Common myeloid progenitor, CD34-positive (primary cell): Measurements from ENCODE around the gene AUTS2.

Experiments used
- CTCF ChIA-PET: fragments of 350-600 bp; sonication (Branson Sonifier 250); formaldehyde crosslinking; loops from one replicate; lab custom pipeline; 2021; ENCODE audit warnings: antibody characterized with exemption; lab: Charles Lee
- POLR2A ChIA-PET: fragments of 350-600 bp; sonication (Branson Sonifier 250); formaldehyde crosslinking; loops from one replicate; lab custom pipeline; 2021; ENCODE audit warnings: antibody characterized with exemption; lab: Charles Lee
- DNase-seq, 3 donors: peaks; one replicate each; pipeline versions ENCODE4 v3.0.0 to v3.0.0-alpha.2; 2013
- H3K27ac ChIP-seq, 2 experiments: 1 replicate in 1 of 2; 2 replicates in 1 of 2; pipeline ENCODE4 v1.7.0; 2013; ENCODE audit warnings: inconsistent platforms in 2 of 2, low read length in 2 of 2, mild to moderate bottlenecking in 2 of 2, low read depth in 1 of 2, moderate library complexity in 1 of 2; ENCODE audit not compliant: severe bottlenecking in 2 of 2, insufficient read depth in 1 of 2, poor library complexity in 1 of 2
- H3K27me3 ChIP-seq, 5 experiments: replicated peaks in 2 of 5; 1 replicate in 3 of 5; 2 replicates in 2 of 5; pipeline versions ENCODE4 v1.6.1 to v1.7.0; 2013; ENCODE audit warnings: low read length in 4 of 5, mild to moderate bottlenecking in 2 of 5, moderate library complexity in 2 of 5, inconsistent platforms in 1 of 5; ENCODE audit not compliant: insufficient read depth in 5 of 5, control insufficient read depth in 4 of 5
- H3K36me3 ChIP-seq, 4 experiments: 1 replicate in 2 of 4; 2 replicates in 2 of 4; pipeline versions ENCODE4 v1.6.1 to v1.7.0; 2013; ENCODE audit warnings: low read length in 3 of 4, control low read depth in 1 of 4, mild to moderate bottlenecking in 1 of 4; ENCODE audit not compliant: control insufficient read depth in 4 of 4, insufficient read depth in 4 of 4
- H3K4me1 ChIP-seq, 4 experiments: 1 replicate in 3 of 4; 2 replicates in 1 of 4; pipeline versions ENCODE4 v1.6.1 to v1.7.1; 2013; ENCODE audit warnings: low read length in 3 of 4, mild to moderate bottlenecking in 3 of 4, control low read depth in 1 of 4, inconsistent platforms in 1 of 4, moderate library complexity in 1 of 4; ENCODE audit not compliant: control insufficient read depth in 4 of 4, insufficient read depth in 4 of 4; ENCODE audit errors: control extremely low read depth in 1 of 4
- H3K4me3 ChIP-seq, 7 experiments: 1 replicate in 4 of 7; 2 replicates in 3 of 7; pipeline versions ENCODE4 v1.5.1 to v1.7.0; 2013; ENCODE audit warnings: mild to moderate bottlenecking in 7 of 7, low read length in 6 of 7, moderate library complexity in 6 of 7, inconsistent platforms in 2 of 7, low read depth in 2 of 7, control low read depth in 1 of 7; ENCODE audit not compliant: insufficient read depth in 4 of 7, control insufficient read depth in 1 of 7; ENCODE audit errors: extremely low read depth in 1 of 7
- H3K9me3 ChIP-seq, 5 experiments: 1 replicate in 4 of 5; 2 replicates in 1 of 5; pipeline versions ENCODE4 v1.6.1 to v1.7.1; 2013; ENCODE audit warnings: low read length in 4 of 5, mild to moderate bottlenecking in 2 of 5, inconsistent platforms in 1 of 5, low read depth in 1 of 5, moderate library complexity in 1 of 5; ENCODE audit not compliant: control insufficient read depth in 4 of 5, insufficient read depth in 2 of 5; ENCODE audit errors: control extremely low read depth in 1 of 5
- WGBS: methylation state at CpG from one replicate; pipeline ENCODE4 v1.1.5; 2013; ENCODE audit not compliant: insufficient coverage; 5-methylcytosine and 5-hydroxymethylcytosine counted together

AUTS2 gene

DNA sequence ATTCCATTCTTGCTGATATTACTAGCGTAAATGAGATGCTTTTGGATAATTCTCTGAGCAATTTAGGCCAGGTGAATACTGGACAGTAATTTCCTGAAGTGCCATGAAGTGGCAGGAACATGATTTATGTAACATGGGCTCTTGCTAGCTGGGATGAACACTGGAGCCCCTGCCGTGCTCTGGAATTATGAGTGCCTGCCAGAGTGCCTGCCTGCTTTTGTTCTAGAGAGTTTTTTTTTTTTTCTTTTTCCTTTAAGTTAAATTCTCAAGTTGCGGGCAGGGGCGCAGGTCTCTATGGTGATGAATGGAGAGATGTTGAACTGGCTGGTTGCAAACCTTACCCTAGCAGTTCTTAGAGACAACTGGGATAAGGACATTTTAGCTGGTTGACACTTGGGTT is 165.9 kb downstream of the AUTS2 start:
- Histone ChIP-seq H3K4me3 (no peak overlapping the region), H3K4me1 (peaks cover 0 to 11% (median 2%) of the 10 kb centered on the region in 4 experiments), H3K9me3 (no peaks in the 10 kb centered on the region), H3K36me3 (no peaks in the 10 kb centered on the region), H3K27me3 (no peaks in the 10 kb centered on the region), H3K27ac (no peak overlapping the region)
- WGBS: 100% methylated on average over 3 of the region's 4 CpGs
- ChIA-PET CTCF (no interaction called here), POLR2A (no interaction called here)
- no peak for DNase-seq

DNA sequence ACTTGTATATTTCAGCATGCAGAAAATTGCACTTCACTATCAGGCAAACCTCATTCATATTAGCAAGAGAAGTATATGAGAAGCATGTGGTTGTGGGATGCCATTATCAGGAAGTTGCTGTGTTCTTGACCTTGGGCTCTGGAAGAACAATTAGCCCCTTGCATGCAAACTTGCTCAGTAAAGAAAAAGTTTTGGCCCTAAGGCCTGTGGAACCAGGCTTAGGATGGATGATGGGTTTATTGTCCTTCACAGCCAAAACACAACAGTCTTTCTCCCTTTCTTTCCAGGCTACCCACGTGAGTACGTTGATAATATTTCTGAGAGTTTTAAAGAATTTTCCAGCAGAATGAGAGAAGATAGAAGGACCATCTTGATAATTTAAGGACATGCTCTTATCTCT is 166.4 kb downstream of the AUTS2 start:
- POLR2A ChIA-PET: no interaction called here

DNA sequence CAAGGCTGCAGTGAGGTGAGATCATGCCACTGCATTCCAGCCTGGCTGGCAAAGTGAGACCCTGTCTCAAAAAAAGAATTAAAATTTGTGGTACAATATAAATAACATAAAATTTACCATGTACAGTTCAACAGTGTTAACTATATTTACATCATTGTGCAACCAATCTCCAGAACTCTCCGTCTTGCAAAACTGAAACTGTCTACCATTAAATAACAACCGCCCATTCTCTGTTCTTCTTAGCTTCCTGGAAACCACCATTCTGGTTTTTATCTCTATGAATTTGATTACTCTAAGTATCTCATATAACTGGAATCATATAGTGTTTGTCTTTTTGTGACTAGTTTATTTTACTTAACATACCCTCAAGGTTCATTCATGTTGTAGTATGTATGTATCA is 167.6 kb downstream of the AUTS2 start:
- DNase-seq: no peak
- POLR2A ChIA-PET: no interaction called here
- Histone ChIP-seq H3K9me3 (no peaks in the 10 kb centered on the region), H3K27ac (no peak overlapping the region), H3K4me1 (peaks cover 0 to 15% (median 3%) of the 10 kb centered on the region in 4 experiments), H3K36me3 (no peaks in the 10 kb centered on the region), H3K4me3 (no peak overlapping the region), H3K27me3 (no peaks in the 10 kb centered on the region)
- WGBS: 100% methylated on average over 1 of the region's 2 CpGs
- CTCF ChIA-PET: no interaction called here

More for the DNA sequence above, 166.4 kb downstream of the AUTS2 start:
- Histone ChIP-seq H3K4me1 (peaks cover 0 to 15% (median 3%) of the 10 kb centered on the region in 4 experiments), H3K9me3 (no peaks in the 10 kb centered on the region), H3K36me3 (no peaks in the 10 kb centered on the region), H3K27me3 (no peaks in the 10 kb centered on the region), H3K4me3 (no peak overlapping the region), H3K27ac (no peak overlapping the region)
- DNase-seq: no peak
- CTCF ChIA-PET: no interaction called here
- no CpG with 5 or more reads among the region's 2 CpGs for WGBS

DNA sequence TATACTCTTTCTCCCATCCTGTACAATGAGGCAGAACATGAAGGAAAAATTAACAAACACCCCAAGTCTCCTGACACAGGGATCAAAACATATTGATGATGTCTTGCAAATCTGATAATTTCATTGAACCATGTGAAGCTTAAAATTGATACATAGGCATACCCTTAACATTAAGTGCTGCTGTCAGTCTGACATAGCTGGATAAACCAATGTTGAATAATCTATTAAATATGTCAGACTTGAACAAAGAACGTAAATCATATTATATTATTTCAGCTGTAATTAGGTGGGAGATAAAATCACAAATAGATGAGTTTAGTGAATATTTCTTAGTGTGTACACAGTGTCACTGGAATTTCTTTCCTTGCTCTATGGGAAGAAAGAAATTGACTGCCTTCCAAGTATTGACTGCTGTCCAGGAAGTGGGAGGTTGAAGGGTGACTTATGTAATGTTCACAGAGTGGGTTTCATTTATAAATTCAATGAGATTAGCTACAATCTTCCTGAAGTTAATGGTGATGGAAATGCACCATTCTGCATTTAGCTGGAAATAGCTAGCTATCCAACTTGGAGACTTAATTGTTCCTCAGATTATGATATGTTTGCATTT is 170.8 kb downstream of the AUTS2 start:
- H3K4me3 ChIP-seq: no peak overlapping the region
- no CpG with 5 or more reads among the region's 1 CpG for WGBS
- no peaks in the 10 kb centered on the region for H3K9me3 ChIP-seq
- POLR2A ChIA-PET: no interaction called here
- H3K4me1 ChIP-seq: peaks cover 0 to 15% (median 3%) of the 10 kb centered on the region in 4 experiments
- H3K27me3 ChIP-seq: no peaks in the 10 kb centered on the region
- no peak for DNase-seq
- H3K36me3 ChIP-seq: no peaks in the 10 kb centered on the region
- no peak overlapping the region for H3K27ac ChIP-seq
- CTCF ChIA-PET: no interaction called here

DNA sequence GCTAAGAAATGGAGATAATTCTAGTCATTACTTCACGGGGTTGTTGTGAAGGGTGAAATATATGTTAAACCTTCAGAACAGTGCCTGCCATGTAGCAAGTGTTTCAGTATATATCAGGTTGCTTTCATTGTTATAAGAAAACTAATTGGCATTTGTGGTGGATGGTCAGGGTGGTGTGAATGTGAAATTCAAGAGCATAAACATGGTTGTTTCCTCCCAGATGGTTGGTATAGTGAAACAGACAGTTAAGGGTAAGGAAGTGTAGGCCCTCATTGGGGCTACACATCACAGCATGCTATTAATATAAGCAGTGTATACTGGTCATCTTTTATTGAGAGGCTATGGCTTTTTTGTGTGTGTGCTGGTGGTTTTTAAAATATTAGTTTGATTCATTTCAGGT is 171.6 kb downstream of the AUTS2 start:
- Histone ChIP-seq H3K4me3 (no peak overlapping the region), H3K27me3 (no peaks in the 10 kb centered on the region), H3K9me3 (no peaks in the 10 kb centered on the region), H3K27ac (no peak overlapping the region), H3K4me1 (peaks cover 0 to 12% (median 2%) of the 10 kb centered on the region in 4 experiments), H3K36me3 (no peaks in the 10 kb centered on the region)
- no CpG with 5 or more reads among the region's 1 CpG for WGBS
- CTCF ChIA-PET: no interaction called here
- no peak for DNase-seq
- POLR2A ChIA-PET: no interaction called here

DNA sequence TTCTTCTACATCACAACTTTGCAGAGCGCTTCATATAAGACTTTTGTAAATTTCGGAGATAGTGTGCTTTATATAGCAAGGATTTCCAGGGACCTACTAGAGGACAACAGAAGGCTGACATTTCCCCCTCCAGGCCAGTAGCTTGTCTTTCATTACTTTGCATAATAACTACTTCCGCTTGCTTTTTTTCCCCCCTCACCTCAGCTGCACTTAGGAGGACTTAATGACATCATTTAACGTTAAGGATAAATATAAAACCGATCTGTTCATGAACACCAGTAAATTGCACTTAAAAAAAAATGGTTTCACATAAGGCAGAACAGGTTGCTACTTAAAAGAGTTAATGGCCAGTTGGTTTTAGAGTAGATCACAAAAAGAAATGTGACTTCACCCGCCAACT is 172.3 kb downstream of the AUTS2 start:
- 98% methylated on average over 5 of the region's 6 CpGs for WGBS
- ChIA-PET POLR2A (no interaction called here), CTCF (interaction anchor here (1.0 kb wide), 1 partner anchor 12 kb away, joined by 3 read pairs; no protein-coding TSS in a partner anchor)
- DNase-seq: no peak
- Histone ChIP-seq H3K9me3 (no peaks in the 10 kb centered on the region), H3K36me3 (no peaks in the 10 kb centered on the region), H3K4me3 (no peak overlapping the region), H3K27ac (no peak overlapping the region), H3K27me3 (no peaks in the 10 kb centered on the region), H3K4me1 (peaks cover 0 to 9% (median 2%) of the 10 kb centered on the region in 4 experiments)

DNA sequence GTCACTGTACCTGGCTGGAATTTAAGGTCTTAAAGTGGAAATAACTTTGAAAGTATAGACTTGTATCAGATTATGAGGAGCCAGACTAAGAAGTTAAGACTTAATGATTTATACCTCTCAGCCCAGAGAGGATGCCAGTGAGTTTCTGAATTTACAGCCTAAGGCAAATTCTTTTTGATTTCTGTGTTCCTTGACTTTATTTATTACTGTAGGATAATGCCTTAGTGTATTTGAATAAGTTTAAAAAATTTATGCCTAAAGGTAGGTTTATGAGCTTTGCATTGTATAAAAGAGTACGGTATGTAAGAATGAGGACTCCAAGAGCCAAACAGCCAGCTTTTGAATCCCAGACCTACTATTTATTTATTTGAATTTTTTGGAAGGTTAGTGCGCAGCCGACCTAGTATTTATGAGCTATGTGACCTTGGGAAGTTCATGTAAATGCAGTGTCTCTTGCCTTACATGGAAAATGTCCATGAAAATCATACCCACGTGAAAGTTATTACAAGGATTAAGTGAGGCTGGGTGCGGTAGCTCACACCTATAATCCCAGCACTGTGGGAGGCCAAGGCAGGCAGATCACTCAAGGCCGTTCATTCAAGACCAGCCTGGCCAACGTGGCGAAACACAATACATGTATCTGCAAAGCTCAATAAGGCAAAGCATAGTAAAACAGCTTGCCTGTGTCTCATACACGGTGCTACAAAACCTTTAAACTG is 174.6 kb downstream of the AUTS2 start:
- H3K9me3 ChIP-seq: no peaks in the 10 kb centered on the region
- no peak overlapping the region for H3K4me3 ChIP-seq
- H3K36me3 ChIP-seq: no peaks in the 10 kb centered on the region
- whole genome bisulfite sequencing: 100% methylated on average over 4 of the region's 9 CpGs
- POLR2A ChIA-PET: no interaction called here
- CTCF ChIA-PET: interaction anchor here (1.0 kb wide), 1 partner anchor 14 kb away, joined by 3 read pairs; no protein-coding TSS in a partner anchor
- H3K27ac ChIP-seq: no peak overlapping the region
- H3K4me1 ChIP-seq: peaks cover 0 to 7% (median 2%) of the 10 kb centered on the region in 4 experiments
- no peaks in the 10 kb centered on the region for H3K27me3 ChIP-seq
- DNase-seq: no peak
